ENCODE data around the gene DLGAP3.

DNA sequence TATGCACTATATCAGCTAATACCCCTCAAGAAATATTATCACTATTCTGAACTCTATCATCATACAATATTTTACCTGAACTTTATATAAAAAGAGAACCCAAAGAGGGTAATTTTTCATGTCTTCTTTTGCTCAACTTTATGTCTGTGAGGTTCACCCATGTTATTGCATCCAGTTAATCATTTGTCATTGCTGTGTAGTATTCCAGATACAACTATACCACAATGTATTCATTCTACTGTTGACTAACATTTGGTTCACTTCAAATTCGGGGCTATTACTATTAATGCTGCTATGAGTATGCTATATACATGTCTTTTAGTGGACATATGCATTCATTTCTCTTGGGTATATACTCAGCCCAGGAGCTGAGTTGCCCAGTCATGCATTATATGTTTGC, 21.0 kb upstream of the DLGAP3 start:
- TF ChIP-seq POLR2A (IDR thresholded peaks at IDR 0.05), result no peak
- TF ChIP-seq, protein P1, sequence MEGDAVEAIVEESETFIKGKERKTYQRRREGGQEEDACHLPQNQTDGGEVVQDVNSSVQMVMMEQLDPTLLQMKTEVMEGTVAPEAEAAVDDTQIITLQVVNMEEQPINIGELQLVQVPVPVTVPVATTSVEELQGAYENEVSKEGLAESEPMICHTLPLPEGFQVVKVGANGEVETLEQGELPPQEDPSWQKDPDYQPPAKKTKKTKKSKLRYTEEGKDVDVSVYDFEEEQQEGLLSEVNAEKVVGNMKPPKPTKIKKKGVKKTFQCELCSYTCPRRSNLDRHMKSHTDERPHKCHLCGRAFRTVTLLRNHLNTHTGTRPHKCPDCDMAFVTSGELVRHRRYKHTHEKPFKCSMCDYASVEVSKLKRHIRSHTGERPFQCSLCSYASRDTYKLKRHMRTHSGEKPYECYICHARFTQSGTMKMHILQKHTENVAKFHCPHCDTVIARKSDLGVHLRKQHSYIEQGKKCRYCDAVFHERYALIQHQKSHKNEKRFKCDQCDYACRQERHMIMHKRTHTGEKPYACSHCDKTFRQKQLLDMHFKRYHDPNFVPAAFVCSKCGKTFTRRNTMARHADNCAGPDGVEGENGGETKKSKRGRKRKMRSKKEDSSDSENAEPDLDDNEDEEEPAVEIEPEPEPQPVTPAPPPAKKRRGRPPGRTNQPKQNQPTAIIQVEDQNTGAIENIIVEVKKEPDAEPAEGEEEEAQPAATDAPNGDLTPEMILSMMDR (IDR thresholded peaks at IDR 0.05), result no peak
